Measurements from ENCODE around the gene SUGCT.

The SUGCT gene

DNA sequence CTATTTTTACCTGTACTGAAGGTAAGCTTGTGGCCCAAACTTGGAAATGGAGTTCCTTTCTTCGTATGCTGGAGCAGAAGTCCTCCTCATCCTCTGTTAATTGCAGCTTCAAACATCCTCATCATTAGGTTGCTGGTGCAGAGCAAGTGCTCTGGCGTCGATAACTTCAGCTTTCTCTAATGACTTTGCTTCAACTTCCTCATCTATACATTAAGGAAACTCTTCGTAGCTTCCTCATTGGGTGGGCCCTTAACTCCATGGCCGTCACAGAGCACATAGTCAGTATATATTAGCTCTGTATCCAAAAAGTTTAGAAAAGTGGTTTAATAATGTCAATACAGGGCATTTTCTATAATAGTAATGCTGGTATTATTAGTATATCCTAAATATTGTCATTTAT is 447.7 kb downstream of the SUGCT start:
- Histone ChIP-seq H3K27me3 (ENCODE audit: low read depth, low read length) (peaks cover 4% of the 10 kb centered on the region; the same call in 1 of the 2 replicates), H3K4me1 (ENCODE audit: low read length) (no peaks in the 10 kb centered on the region), H3K4me3 (ENCODE audit: low read length) (no peak overlapping the region), H3K9ac (ENCODE audit: low read length) (no peak overlapping the region), H3K79me2 (ENCODE audit: low read length) (no peaks in the 10 kb centered on the region), H3K36me3 (replicated peaks; ENCODE audit: low read depth, low read length) (no peaks in the 10 kb centered on the region), H3K27ac (ENCODE audit: low read length) (no peak overlapping the region), H2AFZ (ENCODE audit: low read depth, low read length) (no peak overlapping the region), H4K20me1 (ENCODE audit: insufficient read depth, low read length) (no peaks in the 10 kb centered on the region), H3K4me2 (ENCODE audit: low read length) (no peak overlapping the region), H3K9me3 (ENCODE audit: insufficient read depth, low read length) (no peaks in the 10 kb centered on the region)
- TF ChIP-seq, protein P1, sequence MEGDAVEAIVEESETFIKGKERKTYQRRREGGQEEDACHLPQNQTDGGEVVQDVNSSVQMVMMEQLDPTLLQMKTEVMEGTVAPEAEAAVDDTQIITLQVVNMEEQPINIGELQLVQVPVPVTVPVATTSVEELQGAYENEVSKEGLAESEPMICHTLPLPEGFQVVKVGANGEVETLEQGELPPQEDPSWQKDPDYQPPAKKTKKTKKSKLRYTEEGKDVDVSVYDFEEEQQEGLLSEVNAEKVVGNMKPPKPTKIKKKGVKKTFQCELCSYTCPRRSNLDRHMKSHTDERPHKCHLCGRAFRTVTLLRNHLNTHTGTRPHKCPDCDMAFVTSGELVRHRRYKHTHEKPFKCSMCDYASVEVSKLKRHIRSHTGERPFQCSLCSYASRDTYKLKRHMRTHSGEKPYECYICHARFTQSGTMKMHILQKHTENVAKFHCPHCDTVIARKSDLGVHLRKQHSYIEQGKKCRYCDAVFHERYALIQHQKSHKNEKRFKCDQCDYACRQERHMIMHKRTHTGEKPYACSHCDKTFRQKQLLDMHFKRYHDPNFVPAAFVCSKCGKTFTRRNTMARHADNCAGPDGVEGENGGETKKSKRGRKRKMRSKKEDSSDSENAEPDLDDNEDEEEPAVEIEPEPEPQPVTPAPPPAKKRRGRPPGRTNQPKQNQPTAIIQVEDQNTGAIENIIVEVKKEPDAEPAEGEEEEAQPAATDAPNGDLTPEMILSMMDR (IDR thresholded peaks at IDR 0.05; ENCODE audit: low read depth, low read length) = no peak
- TF ChIP-seq EZH2phosphoT487 (IDR thresholded peaks at IDR 0.05; ENCODE audit: low read depth) = no peak

- H4K20me1 ChIP-seq (ENCODE audit: insufficient read depth, low read length) = no peaks in the 10 kb centered on the region
- H3K27me3 ChIP-seq (ENCODE audit: low read depth, low read length) = peaks cover 4% of the 10 kb centered on the region; the same call in 1 of the 2 replicates
- H3K9ac ChIP-seq (ENCODE audit: low read length) = no peak overlapping the region
- no peak overlapping the region for H3K4me2 ChIP-seq (ENCODE audit: low read length)
- TF ChIP-seq EZH2phosphoT487 (IDR thresholded peaks at IDR 0.05; ENCODE audit: low read depth) = no peak
- no peaks in the 10 kb centered on the region for H3K79me2 ChIP-seq (ENCODE audit: low read length)
- no peak overlapping the region for H3K27ac ChIP-seq (ENCODE audit: low read length)
- no peaks in the 10 kb centered on the region for H3K36me3 ChIP-seq (replicated peaks; ENCODE audit: low read depth, low read length)
- no peaks in the 10 kb centered on the region for H3K9me3 ChIP-seq (ENCODE audit: insufficient read depth, low read length)
- H3K4me1 ChIP-seq (ENCODE audit: low read length) = no peaks in the 10 kb centered on the region
- H3K4me3 ChIP-seq (ENCODE audit: low read length) = no peak overlapping the region
- no peak overlapping the region for H2AFZ ChIP-seq (ENCODE audit: low read depth, low read length)
Observed at GRCh38 chr7:40583667-40584444, 449.1 kb downstream of the SUGCT start.

DNA sequence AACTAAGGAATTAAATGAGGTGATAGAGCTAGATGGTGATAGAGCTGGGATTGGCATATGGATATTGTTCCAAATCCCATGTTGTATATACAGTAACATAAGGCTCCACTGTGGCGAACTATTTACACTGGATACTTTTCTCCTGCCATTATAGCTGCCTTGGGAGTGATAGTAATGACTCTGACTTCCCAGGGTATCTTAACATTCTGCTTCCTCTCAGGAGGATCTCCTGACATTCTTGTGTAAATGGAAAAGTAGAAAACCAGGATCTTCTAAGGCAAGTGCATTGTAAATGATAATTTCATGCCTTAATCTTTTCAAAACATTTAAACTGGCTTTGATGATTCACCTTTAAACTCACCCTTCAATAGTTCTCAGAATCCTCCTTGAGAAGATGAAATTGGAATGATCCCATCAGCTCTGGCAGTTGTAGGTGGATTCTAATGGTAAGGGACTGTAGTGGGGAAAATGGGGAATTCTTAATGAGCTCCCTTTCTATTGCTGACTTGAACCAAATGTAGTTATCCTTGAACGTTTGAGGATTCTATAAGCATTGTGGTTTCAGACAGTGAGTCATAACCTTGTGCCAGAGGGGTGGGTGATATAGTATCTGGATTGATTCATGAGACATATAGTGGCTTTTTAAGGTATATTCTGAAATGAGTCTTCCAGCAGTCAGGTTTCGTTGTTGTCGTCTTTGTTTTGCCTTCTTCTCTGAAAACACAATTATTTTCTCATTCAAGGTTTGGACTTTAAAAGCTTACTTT is 450.0 kb downstream of the SUGCT start:
- TF ChIP-seq, protein P1 (IDR thresholded peaks at IDR 0.05; ENCODE audit: low read depth, low read length) = no peak
- TF ChIP-seq EZH2phosphoT487 (IDR thresholded peaks at IDR 0.05; ENCODE audit: low read depth) = no peak
- H2AFZ ChIP-seq (ENCODE audit: low read depth, low read length) = no peak overlapping the region
- no peak overlapping the region for H3K4me2 ChIP-seq (ENCODE audit: low read length)
- no peaks in the 10 kb centered on the region for H4K20me1 ChIP-seq (ENCODE audit: insufficient read depth, low read length)
- no peak overlapping the region for H3K27ac ChIP-seq (ENCODE audit: low read length)
- no peaks in the 10 kb centered on the region for H3K4me1 ChIP-seq (ENCODE audit: low read length)
- no peaks in the 10 kb centered on the region for H3K79me2 ChIP-seq (ENCODE audit: low read length)
- no peaks in the 10 kb centered on the region for H3K36me3 ChIP-seq (replicated peaks; ENCODE audit: low read depth, low read length)
- H3K4me3 ChIP-seq (ENCODE audit: low read length) = no peak overlapping the region
- H3K9ac ChIP-seq (ENCODE audit: low read length) = no peak overlapping the region
- H3K9me3 ChIP-seq (ENCODE audit: insufficient read depth, low read length) = no peaks in the 10 kb centered on the region
- H3K27me3 ChIP-seq (ENCODE audit: low read depth, low read length) = peaks cover 4% of the 10 kb centered on the region; the same call in 1 of the 2 replicates

DNA sequence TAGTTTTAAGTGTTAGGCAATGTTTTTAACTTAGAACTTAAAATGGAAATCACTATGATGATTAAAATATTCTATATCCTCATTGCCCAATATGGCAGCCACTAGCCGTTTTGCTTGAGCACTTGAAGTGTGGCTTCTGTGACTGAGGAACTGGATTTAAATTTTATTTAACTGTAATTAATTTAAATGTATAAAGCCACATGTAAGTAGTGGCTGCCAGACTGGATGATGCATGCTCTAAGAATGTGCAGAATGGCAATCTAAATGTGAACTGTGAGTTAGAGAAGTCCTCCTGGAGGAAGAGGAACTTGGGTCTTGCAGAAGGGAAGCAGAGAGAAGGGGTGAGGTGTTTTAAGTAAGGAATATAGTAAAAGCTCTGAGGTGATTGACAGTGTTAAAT is 451.4 kb downstream of the SUGCT start:
- Histone ChIP-seq H3K79me2 (ENCODE audit: low read length) (no peaks in the 10 kb centered on the region), H3K36me3 (replicated peaks; ENCODE audit: low read depth, low read length) (no peaks in the 10 kb centered on the region), H3K27me3 (ENCODE audit: low read depth, low read length) (peaks cover 4% of the 10 kb centered on the region; the same call in 1 of the 2 replicates), H3K4me3 (ENCODE audit: low read length) (no peak overlapping the region), H3K4me1 (ENCODE audit: low read length) (no peaks in the 10 kb centered on the region), H2AFZ (ENCODE audit: low read depth, low read length) (no peak overlapping the region), H3K4me2 (ENCODE audit: low read length) (no peak overlapping the region), H3K9me3 (ENCODE audit: insufficient read depth, low read length) (no peaks in the 10 kb centered on the region), H3K9ac (ENCODE audit: low read length) (no peak overlapping the region), H4K20me1 (ENCODE audit: insufficient read depth, low read length) (no peaks in the 10 kb centered on the region), H3K27ac (ENCODE audit: low read length) (no peak overlapping the region)
- TF ChIP-seq, protein P1 (IDR thresholded peaks at IDR 0.05; ENCODE audit: low read depth, low read length) = no peak
- no peak for TF ChIP-seq EZH2phosphoT487 (IDR thresholded peaks at IDR 0.05; ENCODE audit: low read depth)
